HEK293T (cell line): ENCODE results near the gene CD300E.

Experiments
- CTBP1 ChIP-seq: fragments of 450-650 bp; IDR thresholded peaks from 2 replicates; pipeline ENCODE4 v1.6.1; 2016; ENCODE audit warnings: borderline replicate concordance
- FOXK2 ChIP-seq: fragments of 450-650 bp; IDR thresholded peaks from 2 replicates; pipeline ENCODE4 v1.6.1; 2016; ENCODE audit warnings: mild to moderate bottlenecking
- FOXM1 ChIP-seq: fragments of 450-650 bp; IDR thresholded peaks from 2 replicates; pipeline ENCODE4 v1.6.1; 2017; ENCODE audit warnings: mild to moderate bottlenecking, borderline replicate concordance
- HDGF ChIP-seq: fragments of 450-650 bp; IDR thresholded peaks from 2 replicates; pipeline ENCODE4 v1.6.1; 2017; ENCODE audit warnings: antibody characterized with exemption, borderline replicate concordance
- NFRKB ChIP-seq: fragments of 450-650 bp; IDR thresholded peaks from 2 replicates; pipeline ENCODE4 v1.6.1; 2016; ENCODE audit warnings: mild to moderate bottlenecking, moderate library complexity
- SP1 ChIP-seq: fragments of 450-650 bp; IDR thresholded peaks from 2 replicates; pipeline ENCODE4 v1.6.1; 2017
- SUZ12 ChIP-seq: fragments of 450-650 bp; IDR thresholded peaks from 2 replicates; pipeline ENCODE4 v1.6.1; 2016; ENCODE audit warnings: mild to moderate bottlenecking
- ZNF384 ChIP-seq: fragments of 450-650 bp; IDR thresholded peaks from 2 replicates; pipeline ENCODE4 v1.6.1; 2016

- TF ChIP-seq HDGF (no peak), ZNF384 (no peak), SP1 (no peak), CTBP1 (no peak), NFRKB (no peak), SUZ12 (no peak), FOXM1 (no peak), FOXK2 (no peak)
Observed at GRCh38 chr17:74605361-74605760, 18.2 kb downstream of the CD300E start.
